Upper lobe of left lung (tissue), 4 donors: ENCODE measurements around the gene VPS13D.

ENCODE experiments used
- CTCF ChIP-seq, 6 experiments: fragments of 450-650 bp in 4 of 6; fragments of 200-600 bp in 2 of 6; sonication (generic) in 2 of 6; IDR thresholded peaks; one replicate each; pipeline ENCODE4 v1.5.1; 2016 to 2019; ENCODE audit warnings: antibody characterized with exemption in 6 of 6
- POLR2A ChIP-seq, 4 donors: fragments of 450-650 bp; IDR thresholded peaks; one replicate each; pipeline ENCODE4 v1.5.1; 2016 to 2017; ENCODE audit warnings: antibody characterized with exemption in 4 of 4, mild to moderate bottlenecking in 2 of 4
- POLR2AphosphoS5 ChIP-seq, 2 donors: sonication (generic); formaldehyde crosslinking; IDR thresholded peaks; one replicate each; pipeline ENCODE4 v1.5.1; 2017; ENCODE audit warnings: antibody characterized with exemption in 2 of 2

GRCh38 chr1:12197483-12197880 is 32.3 kb upstream of the VPS13D start:
- TF ChIP-seq POLR2AphosphoS5 (IDR thresholded peaks at IDR 0.05) (no peak), POLR2A (IDR thresholded peaks at IDR 0.05) (no peak), CTCF (IDR thresholded peaks at IDR 0.05) (no peak)
